T-helper 2 cell treated with Interferon-gamma antibody and Interleukin-4, amounts not matched to agents 5 μg/mL and 100 μg/mL, for 36 hours (primary cell): ENCODE measurements around the gene C5AR2.
"Not testable (repeated sequence)": the region's sequence is repeated elsewhere in the genome, so short reads cannot be mapped to it uniquely, and the experiment has no call there.

Source experiments
- DNase-seq: peaks from one replicate; pipeline ENCODE4 v3.0.0; 2021; ENCODE audit warnings: low spot score
- H3K27ac Mint-ChIP-seq: one replicate; pipeline ENCODE4 v1.8.0; 2021; ENCODE audit warnings: mild to moderate bottlenecking, mixed read lengths
- H3K27me3 Mint-ChIP-seq: one replicate; pipeline ENCODE4 v1.8.0; 2021; ENCODE audit warnings: low read depth, mixed read lengths
- H3K36me3 Mint-ChIP-seq: one replicate; pipeline ENCODE4 v1.8.0; 2021; ENCODE audit warnings: low read depth, mixed read lengths
- H3K4me1 Mint-ChIP-seq: one replicate; pipeline ENCODE4 v1.8.0; 2021; ENCODE audit warnings: low read depth, mixed read lengths
- H3K4me3 Mint-ChIP-seq: one replicate; pipeline ENCODE4 v1.8.0; 2022; ENCODE audit warnings: mild to moderate bottlenecking, moderate library complexity, mixed read lengths
- H3K9me3 Mint-ChIP-seq: one replicate; pipeline ENCODE4 v1.8.0; 2021; ENCODE audit warnings: mixed read lengths

Gene C5AR2

GRCh38 chr19:47362321-47362720 lies 30.3 kb downstream of the C5AR2 start:
- no peaks in the 10 kb centered on the region for H3K27me3 Mint-ChIP-seq
- H3K4me3 Mint-ChIP-seq = no peak overlapping the region
- H3K9me3 Mint-ChIP-seq = no peaks in the 10 kb centered on the region
- H3K36me3 Mint-ChIP-seq = peaks cover 40% of the 10 kb centered on the region
- H3K4me1 Mint-ChIP-seq = no peaks in the 10 kb centered on the region
- H3K27ac Mint-ChIP-seq = no peak overlapping the region
- DNase-seq = no peak

GRCh38 chr19:47363758-47364531 lies 32.0 kb downstream of the C5AR2 start:
- Mint-ChIP-seq H3K4me1 (no peaks in the 10 kb centered on the region), H3K36me3 (peaks cover 26% of the 10 kb centered on the region)
- DNase-seq = no peak

GRCh38 chr19:47365455-47365854 lies 33.5 kb downstream of the C5AR2 start:
- H3K36me3 Mint-ChIP-seq = peaks cover 22% of the 10 kb centered on the region
- not testable (repeated sequence) for H3K9me3 Mint-ChIP-seq

More at GRCh38 chr19:47363758-47364531, 32.0 kb downstream of the C5AR2 start:
- H3K27ac Mint-ChIP-seq = no peak overlapping the region
- no peak overlapping the region for H3K4me3 Mint-ChIP-seq
- H3K27me3 Mint-ChIP-seq = no peaks in the 10 kb centered on the region
- no peaks in the 10 kb centered on the region for H3K9me3 Mint-ChIP-seq

GRCh38 chr19:47370045-47370611 lies 38.2 kb downstream of the C5AR2 start:
- Mint-ChIP-seq H3K9me3 (no peaks in the 10 kb centered on the region), H3K27ac (no peak overlapping the region), H3K36me3 (peaks cover 15% of the 10 kb centered on the region), H3K4me3 (no peak overlapping the region), H3K27me3 (no peaks in the 10 kb centered on the region), H3K4me1 (no peaks in the 10 kb centered on the region)
- no peak for DNase-seq

More at GRCh38 chr19:47365455-47365854, 33.5 kb downstream of the C5AR2 start:
- not testable (repeated sequence) for H3K4me1 Mint-ChIP-seq, H3K27me3 Mint-ChIP-seq, H3K4me3 Mint-ChIP-seq, H3K27ac Mint-ChIP-seq, DNase-seq

- H3K27me3 Mint-ChIP-seq = no peaks in the 10 kb centered on the region
- no peaks in the 10 kb centered on the region for H3K4me1 Mint-ChIP-seq
- H3K36me3 Mint-ChIP-seq = peaks cover 15% of the 10 kb centered on the region
- no peak overlapping the region for H3K27ac Mint-ChIP-seq
- DNase-seq = no peak
- no peaks in the 10 kb centered on the region for H3K9me3 Mint-ChIP-seq
- no peak overlapping the region for H3K4me3 Mint-ChIP-seq
These were observed 39.3 kb downstream of the C5AR2 start for GRCh38 chr19:47371261-47371660.

GRCh38 chr19:47372603-47373002 lies 40.6 kb downstream of the C5AR2 start:
- H3K36me3 Mint-ChIP-seq = peaks cover 10% of the 10 kb centered on the region
- no peaks in the 10 kb centered on the region for H3K9me3 Mint-ChIP-seq
- H3K27me3 Mint-ChIP-seq = no peaks in the 10 kb centered on the region
- H3K4me1 Mint-ChIP-seq = no peaks in the 10 kb centered on the region
- no peak overlapping the region for H3K27ac Mint-ChIP-seq
- no peak overlapping the region for H3K4me3 Mint-ChIP-seq
- no peak for DNase-seq

- no peaks in the 10 kb centered on the region for H3K4me1 Mint-ChIP-seq
- H3K9me3 Mint-ChIP-seq = no peaks in the 10 kb centered on the region
- no peaks in the 10 kb centered on the region for H3K27me3 Mint-ChIP-seq
- H3K27ac Mint-ChIP-seq = no peak overlapping the region
- peaks cover 10% of the 10 kb centered on the region for H3K36me3 Mint-ChIP-seq
- DNase-seq = no peak
- no peak overlapping the region for H3K4me3 Mint-ChIP-seq
These were observed 41.6 kb downstream of the C5AR2 start for GRCh38 chr19:47373246-47374240.

GRCh38 chr19:47374876-47375693 lies 43.1 kb downstream of the C5AR2 start:
- DNase-seq = no peak
- no peaks in the 10 kb centered on the region for H3K9me3 Mint-ChIP-seq
- H3K27ac Mint-ChIP-seq = no peak overlapping the region
- H3K4me3 Mint-ChIP-seq = no peak overlapping the region
- H3K36me3 Mint-ChIP-seq = peaks cover 4% of the 10 kb centered on the region
- H3K27me3 Mint-ChIP-seq = no peaks in the 10 kb centered on the region
- no peaks in the 10 kb centered on the region for H3K4me1 Mint-ChIP-seq

- H3K27ac Mint-ChIP-seq = no peak overlapping the region
- H3K4me1 Mint-ChIP-seq = no peaks in the 10 kb centered on the region
- H3K36me3 Mint-ChIP-seq = peaks cover 10% of the 10 kb centered on the region
- H3K27me3 Mint-ChIP-seq = no peaks in the 10 kb centered on the region
- H3K9me3 Mint-ChIP-seq = no peaks in the 10 kb centered on the region
- no peak overlapping the region for H3K4me3 Mint-ChIP-seq
- no peak for DNase-seq
These were observed 44.0 kb downstream of the C5AR2 start for GRCh38 chr19:47375694-47376588.

- Mint-ChIP-seq H3K9me3 (no peaks in the 10 kb centered on the region), H3K36me3 (peaks cover 14% of the 10 kb centered on the region)
- DNase-seq = no peak
These were observed 44.7 kb downstream of the C5AR2 start for GRCh38 chr19:47376589-47377144.

GRCh38 chr19:47377208-47377701 lies 45.3 kb downstream of the C5AR2 start:
- no peak overlapping the region for H3K27ac Mint-ChIP-seq
- H3K9me3 Mint-ChIP-seq = no peaks in the 10 kb centered on the region
- H3K36me3 Mint-ChIP-seq = peaks cover 17% of the 10 kb centered on the region
- peaks cover 10% of the 10 kb centered on the region for H3K4me1 Mint-ChIP-seq
- no peak for DNase-seq
- H3K27me3 Mint-ChIP-seq = no peaks in the 10 kb centered on the region
- no peak overlapping the region for H3K4me3 Mint-ChIP-seq

More at GRCh38 chr19:47376589-47377144, 44.7 kb downstream of the C5AR2 start:
- H3K27me3 Mint-ChIP-seq = no peaks in the 10 kb centered on the region
- H3K4me1 Mint-ChIP-seq = peaks cover 5% of the 10 kb centered on the region
- no peak overlapping the region for H3K27ac Mint-ChIP-seq
- no peak overlapping the region for H3K4me3 Mint-ChIP-seq

GRCh38 chr19:47377801-47378200 lies 45.8 kb downstream of the C5AR2 start:
- Mint-ChIP-seq H3K27ac (no peak overlapping the region), H3K9me3 (no peaks in the 10 kb centered on the region), H3K4me3 (no peak overlapping the region), H3K4me1 (peaks cover 10% of the 10 kb centered on the region), H3K27me3 (no peaks in the 10 kb centered on the region), H3K36me3 (peaks cover 17% of the 10 kb centered on the region)
- DNase-seq = no peak
